Psoas muscle (tissue), 8 donors: ENCODE results near the gene VPS39. TPM values are rescaled to one million over a fixed set of nuclear protein-coding genes. Genes with fewer than 3 reads are reported as not detected.

ENCODE experiments used
- ATAC-seq, 4 donors: fragments of 200-7000 bp; cut with Tn5 transposase; one replicate each; pipeline ENCODE4 v1.9.1; 2020; ENCODE audit warnings: moderate library complexity in 3 of 4, mild to moderate bottlenecking in 2 of 4
- DNase-seq, 2 donors: peaks; one replicate each; pipeline ENCODE4 v3.0.0-alpha.2; 2020
- H3K27ac ChIP-seq: fragments of 200-600 bp; one replicate; pipeline ENCODE4 v1.8.0; 2022
- H3K27me3 ChIP-seq, 3 donors: fragments of 200-600 bp in 1 of 3; one replicate each; pipeline versions ENCODE4 v1.6.1 to v1.8.0; 2013 to 2022; ENCODE audit warnings: low read length in 2 of 3, mild to moderate bottlenecking in 2 of 3, moderate library complexity in 1 of 3; ENCODE audit not compliant: insufficient read depth in 3 of 3
- H3K36me3 ChIP-seq, 2 donors: fragments of 200-600 bp in 1 of 2; one replicate each; pipeline versions ENCODE4 v1.6.1 to v1.8.0; 2013 to 2022; ENCODE audit warnings: low read depth in 1 of 2, mild to moderate bottlenecking in 1 of 2, moderate library complexity in 1 of 2; ENCODE audit not compliant: insufficient read depth in 1 of 2
- H3K4me1 ChIP-seq: fragments of 200-600 bp; one replicate; pipeline ENCODE4 v1.8.0; 2022
- H3K4me3 ChIP-seq: fragments of 200-600 bp; one replicate; pipeline ENCODE4 v1.8.0; 2022; ENCODE audit warnings: mild to moderate bottlenecking
- H3K9me3 ChIP-seq: fragments of 200-600 bp; one replicate; pipeline ENCODE4 v1.8.0; 2022
- CTCF ChIP-seq: fragments of 200-600 bp; IDR thresholded peaks from one replicate; pipeline ENCODE4 v1.8.0; 2022; ENCODE audit warnings: antibody characterized with exemption
- WGBS, 3 donors: extraction: QIAGEN DNeasy Blood & Tissue Kit; methylation state at CpG; one replicate each; pipeline versions ENCODE4 v1.1.6 to v1.1.7; 2013; 5-methylcytosine and 5-hydroxymethylcytosine counted together
- intact Hi-C, 2 donors: fragments of 100-400 bp; cut with DNase I; formaldehyde crosslinking; loops; one replicate each; pipeline versions ENCODE4 v1.11.0 to v1.14.2; 2022
- polyA plus RNA-seq, 3 donors: library from polyadenylated mRNA; stranded (reverse); fragments of 200-250 nt; gene quantifications; one replicate each; pipeline ENCODE4 v1.2.3, GENCODE V29; 2013
- total RNA-seq, 4 donors: library from RNA; stranded (reverse); fragmentation: NEBNext Ultra II Directional in 2 of 4; extraction: Animal tissue kit (Norgen Biotek cat#: 25700) in 2 of 4; gene quantifications; one replicate each; pipeline versions ENCODE4 v1.2.1 to v1.2.4, GENCODE V29; 2021 to 2023
- donor health status: healthy with polysubstance abuse.
- donor health status: DM: no; HTN: no; CAD: no; lungs with moderate emphysema.
- donor health status: Bipolar disorder and iron deficiency.
- donor health status: healthy.
- donor health status: DM: yes; HTN: yes; CAD: no.
- donor health status: DM: no; HTN: no; CAD: no.
- donor health status: DM: no; HTN: no; CAD: no.
- donor health status: DM: yes; HTN: yes; CAD: no.

The VPS39 gene
- total and polyA plus RNA-seq, 7 donors = 15.2 to 47.8 (median 43.3) TPM

GRCh38 chr15:42154956-42155355 is 53.1 kb downstream of the VPS39 start:
- no peaks in the 10 kb centered on the region for H3K9me3 ChIP-seq
- no peak for TF ChIP-seq CTCF
- DNase-seq = no peak
- WGBS, 3 donors = 94 to 95% (median 95%) methylated on average over 14 of the region's 14 CpGs
- peaks cover 0 to 13% of the 10 kb centered on the region in 2 donors for H3K36me3 ChIP-seq
- H3K4me3 ChIP-seq = no peak overlapping the region
- peaks cover 47% of the 10 kb centered on the region for H3K4me1 ChIP-seq
- no peaks in the 10 kb centered on the region for H3K27me3 ChIP-seq
- no peak overlapping the region for H3K27ac ChIP-seq
- no peak for ATAC-seq
- intact Hi-C loops = no loop called here

- Histone ChIP-seq H3K9me3 (no peaks in the 10 kb centered on the region), H3K4me1 (peaks cover 46% of the 10 kb centered on the region), H3K36me3 (peaks cover 0 to 7% of the 10 kb centered on the region in 2 donors), H3K27me3 (no peaks in the 10 kb centered on the region), H3K4me3 (no peak overlapping the region), H3K27ac (peak overlapping the region; percentile 36)
- WGBS, 3 donors = 62 to 70% (median 68%) methylated on average over 14 to 16 of the region's 16 CpGs
- DNase-seq (no peak), ATAC-seq (no peak)
- intact Hi-C loops = no loop called here
- TF ChIP-seq CTCF = no peak
Measured at GRCh38 chr15:42154212-42154941, 53.7 kb downstream of the VPS39 start.

- Histone ChIP-seq H3K36me3 (peaks cover 0 to 1% of the 10 kb centered on the region in 2 donors), H3K9me3 (no peaks in the 10 kb centered on the region), H3K27ac (peak overlapping the region; percentile 36), H3K4me1 (peaks cover 40% of the 10 kb centered on the region), H3K4me3 (no peak overlapping the region), H3K27me3 (no peaks in the 10 kb centered on the region)
- ATAC-seq = no peak
- intact Hi-C loops = no loop called here
- 91 to 93% (median 91%) methylated on average over 4 of the region's 4 CpGs for WGBS, 3 donors
- DNase-seq = no peak
- no peak for TF ChIP-seq CTCF
Measured at GRCh38 chr15:42153874-42154211, 54.3 kb downstream of the VPS39 start.

- ATAC-seq = no peak
- intact Hi-C loops = no loop called here
- 90 to 94% (median 92%) methylated on average over 11 of the region's 11 CpGs for WGBS, 3 donors
Measured at GRCh38 chr15:42152921-42153698, 55.0 kb downstream of the VPS39 start.

More at GRCh38 chr15:42152921-42153698, 55.0 kb downstream of the VPS39 start:
- Histone ChIP-seq H3K9me3 (no peaks in the 10 kb centered on the region), H3K4me1 (peaks cover 34% of the 10 kb centered on the region), H3K27me3 (no peaks in the 10 kb centered on the region), H3K4me3 (no peak overlapping the region), H3K36me3 (no peaks in the 10 kb centered on the region), H3K27ac (peak overlapping the region; percentile 67)
- TF ChIP-seq CTCF = no peak
- DNase-seq = no peak
